GM13976 (cell line): ENCODE measurements around the gene CFAP46.
"Not testable (repeated sequence)": the region's sequence is repeated elsewhere in the genome, so short reads cannot be mapped to it uniquely, and the experiment has no call there.

Experiments used
- DNase-seq: peaks from one replicate; pipeline ENCODE4 v3.0.0; 2012; ENCODE audit warnings: low spot score
- in situ Hi-C: fragments of 300-500 bp; cut with MboI; formaldehyde crosslinking; loops from one replicate; pipeline ENCODE4 v1.12.0; 2022; ENCODE audit warnings: low sequenced_read_pairs, mixed read lengths, inconsistent platforms; ENCODE audit not compliant: unreplicated experiment
- TF ChIP-seq, protein P1 (sequence below): IDR thresholded peaks from 2 replicates; pipeline ENCODE4 v1.5.1; 2012; ENCODE audit warnings: borderline replicate concordance, mild to moderate bottlenecking; ENCODE audit not compliant: insufficient read depth; ENCODE audit errors: extremely low read depth, missing control alignments, control extremely low read depth

CFAP46 gene

DNA sequence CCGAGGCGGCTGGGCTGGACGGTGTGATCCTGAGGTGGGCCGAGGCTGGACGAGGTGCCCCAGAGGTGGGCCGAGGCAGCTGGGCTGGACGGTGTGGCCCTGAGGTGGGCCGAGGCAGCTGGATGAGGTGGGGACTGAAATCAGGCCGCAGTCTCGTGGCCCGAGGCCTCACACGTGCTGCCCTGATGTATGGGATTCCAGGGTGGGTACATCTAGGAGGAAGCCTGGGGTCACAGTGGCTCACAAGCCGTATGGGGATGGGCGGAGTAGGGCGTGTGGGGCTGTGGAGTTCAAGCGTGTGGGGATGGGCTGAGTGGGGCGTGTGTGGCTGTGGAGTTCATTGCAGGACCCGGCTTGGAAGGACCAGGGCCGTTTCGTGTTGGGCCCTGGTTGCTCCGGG is 144.0 kb downstream of the CFAP46 start:
- no peak for DNase-seq
- TF ChIP-seq, protein P1, sequence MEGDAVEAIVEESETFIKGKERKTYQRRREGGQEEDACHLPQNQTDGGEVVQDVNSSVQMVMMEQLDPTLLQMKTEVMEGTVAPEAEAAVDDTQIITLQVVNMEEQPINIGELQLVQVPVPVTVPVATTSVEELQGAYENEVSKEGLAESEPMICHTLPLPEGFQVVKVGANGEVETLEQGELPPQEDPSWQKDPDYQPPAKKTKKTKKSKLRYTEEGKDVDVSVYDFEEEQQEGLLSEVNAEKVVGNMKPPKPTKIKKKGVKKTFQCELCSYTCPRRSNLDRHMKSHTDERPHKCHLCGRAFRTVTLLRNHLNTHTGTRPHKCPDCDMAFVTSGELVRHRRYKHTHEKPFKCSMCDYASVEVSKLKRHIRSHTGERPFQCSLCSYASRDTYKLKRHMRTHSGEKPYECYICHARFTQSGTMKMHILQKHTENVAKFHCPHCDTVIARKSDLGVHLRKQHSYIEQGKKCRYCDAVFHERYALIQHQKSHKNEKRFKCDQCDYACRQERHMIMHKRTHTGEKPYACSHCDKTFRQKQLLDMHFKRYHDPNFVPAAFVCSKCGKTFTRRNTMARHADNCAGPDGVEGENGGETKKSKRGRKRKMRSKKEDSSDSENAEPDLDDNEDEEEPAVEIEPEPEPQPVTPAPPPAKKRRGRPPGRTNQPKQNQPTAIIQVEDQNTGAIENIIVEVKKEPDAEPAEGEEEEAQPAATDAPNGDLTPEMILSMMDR: no peak
- in situ Hi-C loops: no loop called here

DNA sequence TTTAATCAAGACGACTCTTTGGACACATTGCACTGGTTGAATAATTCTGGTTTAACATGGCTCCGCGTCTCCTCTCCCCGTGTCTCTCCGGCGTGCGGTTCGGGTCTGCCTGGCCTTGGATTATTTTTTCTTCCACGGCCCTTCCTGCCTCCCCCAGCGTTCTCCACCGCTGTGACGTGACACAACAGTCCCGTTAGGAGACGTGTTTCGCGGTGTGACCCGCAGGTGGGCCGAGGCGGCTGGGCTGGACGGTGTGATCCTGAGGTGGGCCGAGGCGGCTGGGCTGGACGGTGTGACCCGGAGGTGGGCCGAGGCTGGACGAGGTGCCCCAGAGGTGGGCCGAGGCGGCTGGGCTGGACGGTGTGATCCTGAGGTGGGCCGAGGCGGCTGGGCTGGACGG is 144.4 kb downstream of the CFAP46 start:
- DNase-seq, in situ Hi-C loops: not testable (repeated sequence)

DNA sequence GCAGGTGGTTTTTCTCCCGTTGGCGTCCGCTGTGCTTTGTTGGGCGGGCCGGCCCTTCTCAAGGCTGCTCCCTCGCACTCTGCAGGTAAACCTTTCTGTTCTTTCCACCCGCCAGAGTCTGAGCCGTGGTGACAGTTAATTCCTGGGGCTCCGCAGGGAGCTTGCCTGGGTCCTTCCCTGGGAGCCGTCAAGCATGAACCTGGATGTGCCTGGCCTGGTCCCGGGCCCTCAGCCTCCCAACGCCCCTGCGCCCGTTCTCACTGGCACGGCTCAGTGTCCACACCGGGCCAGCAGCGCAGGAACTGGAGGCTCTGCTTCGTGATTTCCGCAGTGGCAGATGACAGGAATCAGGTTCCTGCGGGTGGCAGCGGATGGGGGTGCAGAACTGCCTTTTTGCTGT is 145.5 kb downstream of the CFAP46 start:
- in situ Hi-C loops: no loop called here
- TF ChIP-seq, protein P1: no peak
- DNase-seq: no peak

DNA sequence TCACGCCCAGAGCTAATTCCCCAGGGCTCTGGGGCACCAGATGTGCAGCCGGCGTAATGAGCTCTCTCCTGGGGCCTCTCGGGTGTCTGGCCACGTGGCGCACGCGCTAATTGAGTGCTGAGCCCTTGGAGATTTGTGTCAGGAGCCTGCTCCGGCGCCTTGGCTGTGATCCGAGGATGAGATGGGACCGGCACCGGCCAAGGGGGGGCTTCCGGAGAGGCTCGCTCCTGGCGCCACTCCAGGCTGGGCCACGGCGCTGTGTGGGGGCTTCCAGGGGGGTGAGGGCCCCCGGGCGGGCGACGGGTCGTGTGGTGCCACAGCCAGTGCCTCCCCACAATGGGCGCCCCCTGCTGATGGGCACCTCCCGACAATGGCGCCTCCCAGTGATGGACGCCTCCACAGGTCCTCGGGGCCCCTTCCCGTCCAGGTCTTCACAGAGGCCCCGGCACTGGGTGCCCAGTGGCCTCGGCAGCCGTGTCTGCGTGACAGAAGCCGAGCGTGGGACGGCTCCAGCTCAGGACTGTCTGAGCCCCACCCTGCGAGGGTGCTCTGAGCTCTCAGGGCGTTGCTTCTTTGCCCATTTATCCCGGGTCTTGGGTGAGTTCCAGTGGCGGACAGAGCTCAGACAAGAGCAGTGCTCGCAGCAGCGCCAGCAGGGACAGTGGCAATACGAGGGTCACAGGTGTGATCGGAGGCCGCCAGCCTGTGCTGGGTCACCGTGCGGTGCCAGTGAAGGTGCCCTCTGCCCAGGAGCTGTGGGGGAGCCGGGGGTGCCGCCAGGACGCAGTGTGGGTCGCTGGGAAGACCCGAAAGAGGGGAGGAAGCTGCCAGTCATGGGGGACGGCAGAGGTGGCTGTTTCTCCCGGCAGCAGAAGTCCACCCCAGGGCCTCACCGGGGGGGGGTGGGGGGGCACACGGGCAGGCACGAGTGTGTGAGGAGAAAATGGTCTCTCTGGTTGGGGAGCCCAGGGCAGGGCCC is 148.2 kb downstream of the CFAP46 start:
- no peak for DNase-seq
- in situ Hi-C loops: no loop called here
- TF ChIP-seq, protein P1: no peak

DNA sequence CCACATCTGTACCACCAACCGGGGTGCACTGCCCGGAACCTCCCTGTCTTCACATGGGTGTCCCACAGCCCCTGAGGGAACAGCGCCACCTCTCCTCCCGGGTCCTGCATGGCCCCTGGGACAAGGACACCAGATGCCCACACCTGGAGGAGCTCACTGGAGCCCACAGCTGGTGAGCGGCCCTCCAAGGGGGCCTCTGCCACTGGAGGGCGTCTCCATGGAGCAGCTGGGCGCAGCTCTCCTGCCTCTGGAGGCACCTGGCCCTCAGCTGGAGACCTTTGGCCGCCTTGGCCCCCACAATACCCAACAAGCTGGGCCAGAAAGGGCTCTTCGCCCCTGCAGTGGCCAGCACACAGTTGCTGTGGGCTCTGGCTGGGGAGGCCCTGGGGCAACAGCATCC is 149.2 kb downstream of the CFAP46 start:
- TF ChIP-seq, protein P1: no peak
- in situ Hi-C loops: no loop called here
- no peak for DNase-seq

DNA sequence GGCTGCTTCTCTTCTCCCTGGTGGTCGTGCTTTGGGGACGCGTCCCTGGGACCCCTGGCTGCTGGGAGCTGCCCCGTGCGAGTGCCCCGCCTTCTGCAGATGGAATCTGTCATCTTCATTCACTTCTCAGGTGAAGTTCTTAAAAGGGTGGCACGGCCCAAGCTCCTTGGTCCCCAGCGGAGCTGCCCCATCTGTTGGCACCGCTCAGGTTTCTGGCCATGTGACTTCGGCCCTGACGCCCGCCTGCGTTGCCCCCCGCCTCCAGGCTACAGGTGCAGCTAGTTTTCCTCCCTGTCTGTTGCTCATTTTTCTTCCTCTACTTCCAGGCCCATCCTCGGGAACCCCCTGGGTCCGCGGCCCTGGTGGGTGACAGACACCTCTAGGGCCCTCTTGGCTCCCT is 149.6 kb downstream of the CFAP46 start:
- in situ Hi-C loops: no loop called here
- TF ChIP-seq, protein P1: no peak
- no peak for DNase-seq

DNA sequence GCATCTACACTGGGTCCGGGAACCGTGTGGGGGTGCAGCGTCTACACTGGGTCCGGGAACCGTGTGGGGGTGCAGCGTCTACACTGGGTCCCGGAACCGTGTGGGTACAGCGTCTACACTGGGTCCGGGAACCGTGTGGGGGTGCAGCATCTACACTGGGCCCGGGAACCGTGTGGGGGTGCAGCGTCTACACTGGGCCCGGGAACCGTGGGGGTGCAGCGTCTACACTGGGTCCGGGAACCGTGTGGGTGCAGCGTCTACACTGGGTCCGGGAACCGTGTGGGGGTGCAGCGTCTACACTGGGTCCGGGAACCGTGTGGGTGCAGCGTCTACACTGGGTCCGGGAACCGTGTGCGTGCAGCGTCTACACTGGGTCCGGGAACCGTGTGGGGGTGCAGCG is 150.3 kb downstream of the CFAP46 start:
- in situ Hi-C loops, DNase-seq: not testable (repeated sequence)
